ENCODE measurements around the gene EXOSC2. TPM values are rescaled to one million over a fixed set of nuclear protein-coding genes. Genes with fewer than 3 reads are reported as not detected.

EXOSC2 gene
- total RNA-seq, 1 experiment from 2014 or later: 71.5 TPM

GRCh38 chr9:130720762-130721161, 27.2 kb downstream of the EXOSC2 start:
- no peaks in the 10 kb centered on the region for H3K36me3 ChIP-seq (ENCODE audit: control insufficient read depth in 1 of 2, insufficient read depth in 2 of 2, low read length in 2 of 2)
- H3K79me2 ChIP-seq (ENCODE audit: insufficient read depth, low read length): peaks cover 71% of the 10 kb centered on the region
- CTCF ChIA-PET: no interaction called here
- H4K20me1 ChIP-seq (ENCODE audit: insufficient read depth): no peaks in the 10 kb centered on the region
- no peak overlapping the region for H2AFZ ChIP-seq (ENCODE audit: low read depth, low read length, poor library complexity, severe bottlenecking)
- no peak overlapping the region for H3K4me2 ChIP-seq (ENCODE audit: low read length)
- no peak overlapping the region for H3K27ac ChIP-seq (ENCODE audit: low read depth, low read length)
- H3K27me3 ChIP-seq (ENCODE audit: insufficient read depth, low read length): no peaks in the 10 kb centered on the region
- TF ChIP-seq CEBPB (IDR thresholded peaks at IDR 0.05; ENCODE audit: low read depth): no peak
- TF ChIP-seq EZH2 (IDR thresholded peaks at IDR 0.05): no peak
- TF ChIP-seq JUND (IDR thresholded peaks at IDR 0.05): no peak
- TF ChIP-seq SIN3A (IDR thresholded peaks at IDR 0.05; ENCODE audit: low read depth): no peak
- no peak for TF ChIP-seq ZFX (IDR thresholded peaks at IDR 0.05)
- no peak for TF ChIP-seq ZNF274 (IDR thresholded peaks at IDR 0.05; ENCODE audit: low read depth, low read length)
- TF ChIP-seq ZBTB33 (IDR thresholded peaks at IDR 0.05; ENCODE audit: extremely low read depth, insufficient replicate concordance, low read length): no peak
- POLR2A ChIA-PET: no interaction called here
- intact Hi-C loops (cut with micrococcal nuclease): no loop called here
- H3K4me3 ChIP-seq (replicated peaks in 1 of 2; ENCODE audit: low read depth in 1 of 2, low read length in 2 of 2): no peak overlapping the region
- ATAC-seq (no peak), DNase-seq (ENCODE audit: low read depth, low spot score) (no peak)
- H3K9me3 ChIP-seq (ENCODE audit: control insufficient read depth in 1 of 2, insufficient read depth in 1 of 2, low read depth in 1 of 2, low read length in 2 of 2): no peaks in the 10 kb centered on the region
- H3K9me2 ChIP-seq (ENCODE audit: insufficient read depth): no peaks in the 10 kb centered on the region
- peaks cover 0 to 16% of the 10 kb centered on the region in 2 experiments; a peak in 2 of 4 replicates for H3K4me1 ChIP-seq (ENCODE audit: control insufficient read depth in 1 of 2, insufficient read depth in 2 of 2, low read length in 2 of 2)
- no peak overlapping the region for H3K9ac ChIP-seq (ENCODE audit: low read length)
- RAD21 ChIA-PET (ENCODE audit: low non-redundant PET in 1 of 2, low total read pairs in 2 of 2, uncharacterized antibody in 2 of 2, unreplicated experiment in 2 of 2): no interaction called here
- no TSS peak for BruUV-seq (replicated peaks)

DNA sequence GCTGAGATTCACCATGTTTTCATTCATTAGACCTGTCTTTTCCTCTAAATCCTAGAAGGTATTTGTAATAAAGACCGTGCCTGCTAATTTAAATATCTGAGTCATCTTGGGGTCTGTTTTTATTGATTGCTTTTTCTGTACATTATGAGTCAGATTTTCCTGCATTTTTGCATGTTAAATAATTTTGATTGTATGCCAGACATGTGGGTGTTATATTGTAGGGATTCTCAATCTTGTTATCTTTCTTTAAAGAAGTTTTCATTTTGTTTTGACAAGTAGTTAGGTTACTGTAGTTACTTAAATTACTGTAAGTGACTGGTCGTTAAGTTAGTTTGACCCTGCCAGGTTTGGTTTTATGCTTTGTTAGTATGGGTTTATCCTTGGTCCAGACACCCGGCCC, 35.1 kb downstream of the EXOSC2 start:
- ChIA-PET CTCF (interaction anchor here (1.6 kb wide), 1 partner anchor 21 kb away, joined by 4 read pairs; no protein-coding TSS in a partner anchor), POLR2A (interaction anchor here (1.0 to 1.2 kb wide), 3 partner anchors 10 to 13 kb away, joined by 3 to 5 read pairs (median 3); no protein-coding TSS in a partner anchor), RAD21 (ENCODE audit: low non-redundant PET in 1 of 2, low total read pairs in 2 of 2, uncharacterized antibody in 2 of 2, unreplicated experiment in 2 of 2) (interaction anchor here in 1 of 2 experiments (1.0 kb wide), 1 partner anchor 22 kb away, joined by 3 read pairs; no protein-coding TSS in a partner anchor)
- H3K4me2 ChIP-seq (ENCODE audit: low read length): peak overlapping the region; percentile 71
- TF ChIP-seq JUND (IDR thresholded peaks at IDR 0.05) (peak; percentile 70), RAD21 (IDR thresholded peaks at IDR 0.05; ENCODE audit: low read depth) (no peak), SIN3A (IDR thresholded peaks at IDR 0.05; ENCODE audit: low read depth) (no peak), FOSL1 (IDR thresholded peaks at IDR 0.05; ENCODE audit: low read depth) (peak; percentile 84), EGR1 (IDR thresholded peaks at IDR 0.05; ENCODE audit: low read depth) (peak; percentile 62; the same call in 1 of the 2 replicates)
- TF ChIP-seq, protein P1, sequence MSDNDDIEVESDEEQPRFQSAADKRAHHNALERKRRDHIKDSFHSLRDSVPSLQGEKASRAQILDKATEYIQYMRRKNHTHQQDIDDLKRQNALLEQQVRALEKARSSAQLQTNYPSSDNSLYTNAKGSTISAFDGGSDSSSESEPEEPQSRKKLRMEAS (IDR thresholded peaks at IDR 0.05): 0 out of 2 replicates have a peak, but pooled peaks have one; percentile 33
- ATAC-seq: no peak
- H3K4me3 ChIP-seq (replicated peaks in 1 of 2; ENCODE audit: low read depth in 1 of 2, low read length in 2 of 2): peak overlapping the region in 1 of 2 experiments; percentile 48; a peak in 2 of 4 replicates
- H4K20me1 ChIP-seq (ENCODE audit: insufficient read depth): no peaks in the 10 kb centered on the region; the same call in 1 of the 2 replicates
- intact Hi-C loops (cut with micrococcal nuclease): no loop called here
- BruUV-seq (replicated peaks): no TSS peak
- peak; percentile 54 for DNase-seq (ENCODE audit: low read depth, low spot score)
- H3K9ac ChIP-seq (ENCODE audit: low read length): peak overlapping the region; percentile 46
- H3K9me3 ChIP-seq (ENCODE audit: control insufficient read depth in 1 of 2, insufficient read depth in 1 of 2, low read depth in 1 of 2, low read length in 2 of 2): no peaks in the 10 kb centered on the region
- no peaks in the 10 kb centered on the region for H3K9me2 ChIP-seq (ENCODE audit: insufficient read depth)
- H3K27ac ChIP-seq (ENCODE audit: low read depth, low read length): peak overlapping the region; percentile 74
- H3K36me3 ChIP-seq (ENCODE audit: control insufficient read depth in 1 of 2, insufficient read depth in 2 of 2, low read length in 2 of 2): no peaks in the 10 kb centered on the region
- H3K27me3 ChIP-seq (ENCODE audit: insufficient read depth, low read length): no peaks in the 10 kb centered on the region
- H3K79me2 ChIP-seq (ENCODE audit: insufficient read depth, low read length): peaks cover 69% of the 10 kb centered on the region
- peaks cover 43 to 57% of the 10 kb centered on the region in 2 experiments for H3K4me1 ChIP-seq (ENCODE audit: control insufficient read depth in 1 of 2, insufficient read depth in 2 of 2, low read length in 2 of 2)
- H2AFZ ChIP-seq (ENCODE audit: low read depth, low read length, poor library complexity, severe bottlenecking): no peak overlapping the region
